Thoracic aorta (tissue), 2 donors: Measurements from ENCODE around the gene C9orf50. TPM values are rescaled to one million over a fixed set of nuclear protein-coding genes. Genes with fewer than 3 reads are reported as not detected.
A peak's percentile ranks its signal among the peaks of the same experiment; 100 is the strongest.

Experiments
- ATAC-seq: fragments of 150-250 bp; one replicate; pipeline ENCODE4 v1.8.0; 2017; ENCODE audit warnings: low read depth; ENCODE audit not compliant: insufficient number of reproducible peaks, low FRiP score
- DNase-seq: peaks from one replicate; pipeline ENCODE4 v3.0.0-alpha.2; 2020; ENCODE audit warnings: low spot score
- H3K27ac ChIP-seq, 2 donors: fragments of 200-600 bp; sonication (generic); 1 replicate in 1 of 2; 2 replicates in 1 of 2; pipeline ENCODE4 v1.5.1; 2016; ENCODE audit warnings: mild to moderate bottlenecking in 2 of 2, moderate library complexity in 2 of 2
- H3K27me3 ChIP-seq: fragments of 200-600 bp; sonication (generic); replicated peaks from 2 replicates; pipeline ENCODE4 v1.6.0; 2016; ENCODE audit warnings: mild to moderate bottlenecking; ENCODE audit not compliant: insufficient read depth
- H3K36me3 ChIP-seq: fragments of 200-600 bp; sonication (generic); one replicate; pipeline ENCODE4 v1.5.1; 2016
- H3K4me1 ChIP-seq, 2 donors: fragments of 200-600 bp; sonication (generic); 1 replicate in 1 of 2; 2 replicates in 1 of 2; pipeline versions ENCODE4 v1.5.1 to v1.6.0; 2016; ENCODE audit warnings: low read depth in 2 of 2, mild to moderate bottlenecking in 1 of 2; ENCODE audit not compliant: control insufficient read depth in 1 of 2
- H3K4me3 ChIP-seq: fragments of 200-600 bp; sonication (generic); 2 replicates; pipeline ENCODE4 v1.5.1; 2016; ENCODE audit warnings: mild to moderate bottlenecking
- H3K9me3 ChIP-seq: fragments of 200-600 bp; sonication (generic); 2 replicates; pipeline ENCODE4 v1.5.1; 2016
- total RNA-seq, 2 donors: library from RNA; depleted of rRNA; stranded (reverse); fragments of >200 nt; gene quantifications; one replicate each; pipeline versions ENCODE4 v1.1.0 to v1.2.3, GENCODE V29; 2016
- TF ChIP-seq, protein P1 (sequence below): fragments of 200-600 bp; sonication (generic); IDR thresholded peaks from one replicate; pipeline ENCODE4 v1.5.1; 2019; ENCODE audit warnings: antibody characterized with exemption

The C9orf50 gene
- total RNA-seq, 2 donors from 2014 or later: not detected

DNA sequence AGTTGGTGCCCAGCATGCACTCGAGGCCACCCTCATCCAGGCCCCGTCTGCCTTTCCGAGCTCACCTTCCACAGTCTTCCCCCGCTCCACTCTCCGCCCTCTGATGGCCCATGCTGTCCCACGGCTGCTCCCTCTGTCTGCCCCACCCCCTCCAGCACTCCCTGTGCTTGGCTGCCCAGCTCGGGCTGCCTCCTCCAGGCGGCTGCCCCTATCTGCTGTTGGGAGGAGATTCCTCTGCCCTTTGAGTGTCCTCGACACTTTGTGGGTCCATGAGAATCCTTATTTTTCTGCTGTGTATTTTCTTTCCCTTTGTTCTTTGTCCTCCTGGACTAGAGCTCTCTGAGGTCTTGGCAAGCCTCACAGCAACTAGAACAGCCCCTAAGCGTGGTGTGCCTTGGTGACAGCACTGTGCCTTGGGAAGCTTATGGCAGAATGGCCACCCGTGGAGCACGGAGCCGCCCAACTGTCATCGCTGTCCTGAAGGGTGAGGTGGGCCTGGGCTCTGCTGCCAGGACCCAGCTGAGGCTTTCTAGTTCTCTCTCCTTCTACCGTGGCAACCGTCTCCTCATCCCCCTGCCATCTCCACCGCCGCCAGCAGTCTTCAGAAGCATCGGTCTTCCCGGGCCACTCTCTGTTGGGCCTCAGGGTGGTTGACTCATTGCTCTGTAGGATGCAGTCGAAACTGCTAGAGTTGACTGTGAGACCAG lies 10.2 kb upstream of the C9orf50 start:
- Histone ChIP-seq H3K27me3 (no peaks in the 10 kb centered on the region), H3K4me3 (no peak overlapping the region), H3K4me1 (peaks cover 13 to 46% of the 10 kb centered on the region in 2 donors), H3K27ac (no peak overlapping the region), H3K9me3 (no peaks in the 10 kb centered on the region), H3K36me3 (peaks cover 27% of the 10 kb centered on the region)
- TF ChIP-seq, protein P1, sequence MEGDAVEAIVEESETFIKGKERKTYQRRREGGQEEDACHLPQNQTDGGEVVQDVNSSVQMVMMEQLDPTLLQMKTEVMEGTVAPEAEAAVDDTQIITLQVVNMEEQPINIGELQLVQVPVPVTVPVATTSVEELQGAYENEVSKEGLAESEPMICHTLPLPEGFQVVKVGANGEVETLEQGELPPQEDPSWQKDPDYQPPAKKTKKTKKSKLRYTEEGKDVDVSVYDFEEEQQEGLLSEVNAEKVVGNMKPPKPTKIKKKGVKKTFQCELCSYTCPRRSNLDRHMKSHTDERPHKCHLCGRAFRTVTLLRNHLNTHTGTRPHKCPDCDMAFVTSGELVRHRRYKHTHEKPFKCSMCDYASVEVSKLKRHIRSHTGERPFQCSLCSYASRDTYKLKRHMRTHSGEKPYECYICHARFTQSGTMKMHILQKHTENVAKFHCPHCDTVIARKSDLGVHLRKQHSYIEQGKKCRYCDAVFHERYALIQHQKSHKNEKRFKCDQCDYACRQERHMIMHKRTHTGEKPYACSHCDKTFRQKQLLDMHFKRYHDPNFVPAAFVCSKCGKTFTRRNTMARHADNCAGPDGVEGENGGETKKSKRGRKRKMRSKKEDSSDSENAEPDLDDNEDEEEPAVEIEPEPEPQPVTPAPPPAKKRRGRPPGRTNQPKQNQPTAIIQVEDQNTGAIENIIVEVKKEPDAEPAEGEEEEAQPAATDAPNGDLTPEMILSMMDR: no peak
- DNase-seq (no peak), ATAC-seq (no peak)

DNA sequence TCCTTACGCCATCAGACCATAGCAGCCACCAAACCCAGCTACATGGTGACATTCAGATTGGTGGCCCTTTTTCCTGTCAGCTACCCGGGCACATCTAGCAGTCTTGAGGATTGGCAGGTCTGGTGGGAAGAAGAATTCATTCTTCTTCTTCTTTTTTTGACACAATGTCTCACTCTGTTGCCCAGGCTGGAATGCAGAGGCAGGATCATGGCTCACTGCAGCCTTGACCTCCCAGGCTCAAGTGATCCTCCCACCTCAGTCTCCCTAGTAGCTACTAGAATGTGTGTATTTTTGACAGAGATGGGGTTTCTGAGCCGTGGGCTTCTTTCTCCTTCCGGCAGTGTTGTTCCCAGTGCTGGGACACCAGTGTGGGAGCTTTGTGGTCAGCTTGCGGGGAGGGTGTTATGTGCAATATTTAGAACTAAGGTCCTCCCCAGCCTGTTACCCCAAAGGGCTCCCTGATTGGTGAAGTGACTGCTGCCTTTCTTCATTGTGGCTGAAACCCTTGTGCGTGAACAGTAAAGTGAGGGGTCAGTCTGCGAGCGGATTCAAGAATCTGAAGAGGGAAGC lies 8.4 kb upstream of the C9orf50 start:
- TF ChIP-seq, protein P1: no peak
- peaks cover 13 to 60% of the 10 kb centered on the region in 2 donors for H3K4me1 ChIP-seq

DNA sequence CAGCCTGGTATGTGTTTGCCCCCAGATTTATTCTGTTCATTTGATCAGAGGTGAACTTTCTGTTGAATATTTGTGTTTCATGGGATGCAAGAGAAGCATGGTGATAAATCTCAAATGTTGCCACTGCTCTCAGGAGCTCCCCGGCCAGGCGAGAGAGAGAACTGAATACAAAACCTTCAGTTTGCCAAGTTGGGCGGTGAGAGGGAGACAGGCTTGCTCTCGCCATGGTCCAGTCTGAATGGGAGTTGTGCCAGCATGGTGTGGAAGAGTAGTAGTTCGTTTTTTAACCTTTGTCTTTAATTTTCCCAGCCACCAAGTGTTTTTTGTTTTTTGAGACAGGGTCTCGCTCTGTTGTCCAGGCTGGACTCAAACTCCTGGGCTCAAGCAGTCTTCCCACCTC lies 7.8 kb upstream of the C9orf50 start:
- Histone ChIP-seq H3K27me3 (no peaks in the 10 kb centered on the region), H3K4me3 (no peak overlapping the region), H3K4me1 (peaks cover 13 to 60% of the 10 kb centered on the region in 2 donors), H3K27ac (no peak overlapping the region), H3K36me3 (peaks cover 6% of the 10 kb centered on the region), H3K9me3 (no peaks in the 10 kb centered on the region)
- ATAC-seq (no peak), DNase-seq (no peak)
- TF ChIP-seq, protein P1: no peak

More for the DNA sequence above, 8.4 kb upstream of the C9orf50 start:
- Histone ChIP-seq H3K27me3 (no peaks in the 10 kb centered on the region), H3K9me3 (no peaks in the 10 kb centered on the region), H3K4me3 (no peak overlapping the region), H3K27ac (no peak overlapping the region), H3K36me3 (peaks cover 11% of the 10 kb centered on the region)
- ATAC-seq: no peak
- DNase-seq: no peak

DNA sequence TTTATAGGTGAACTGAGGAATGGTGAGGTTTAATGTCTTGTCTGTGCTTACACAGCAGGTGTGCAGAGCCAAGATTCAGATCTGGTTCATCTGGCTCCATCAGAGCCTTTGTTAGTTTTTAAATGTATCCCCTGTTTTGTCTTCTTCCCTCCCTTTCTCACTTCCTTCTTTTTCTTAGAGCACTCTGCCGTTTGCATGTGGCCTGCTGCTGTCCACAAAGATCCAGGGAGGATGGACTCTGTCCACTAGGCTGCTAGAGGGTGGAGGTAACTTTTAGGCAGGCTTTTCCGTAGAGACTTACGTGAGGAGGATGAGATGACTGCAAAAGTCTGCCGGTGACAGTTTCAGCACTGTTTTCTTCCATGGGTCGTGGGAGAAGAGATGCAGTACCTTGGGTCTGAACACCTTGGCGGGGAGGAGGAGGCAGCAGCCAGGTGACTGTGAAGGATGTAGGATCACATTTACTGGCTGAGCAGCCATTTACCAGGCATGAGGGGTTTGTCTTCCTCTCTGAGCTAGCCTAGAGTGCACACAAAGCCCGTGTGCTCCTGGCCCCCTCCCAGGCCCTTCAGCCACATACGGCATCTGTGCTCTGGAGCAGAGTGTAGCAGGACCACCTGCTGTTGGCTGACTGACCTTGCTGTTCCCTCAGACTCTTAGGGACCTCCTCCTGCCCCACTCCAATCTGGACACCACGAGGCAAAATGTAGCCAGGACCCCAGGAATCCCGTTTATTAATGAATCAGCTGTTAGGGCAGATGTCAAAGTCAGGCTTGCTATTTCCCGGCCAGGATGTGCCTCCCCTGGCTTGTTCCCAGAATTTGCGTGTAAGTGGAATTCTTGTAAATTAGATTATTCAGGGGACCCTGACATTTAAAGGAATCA lies 6.9 kb upstream of the C9orf50 start:
- H3K27me3 ChIP-seq: no peaks in the 10 kb centered on the region
- DNase-seq (no peak), ATAC-seq (no peak)
- peaks cover 13 to 60% of the 10 kb centered on the region in 2 donors for H3K4me1 ChIP-seq
- H3K9me3 ChIP-seq: no peaks in the 10 kb centered on the region
- TF ChIP-seq, protein P1: no peak
- no peaks in the 10 kb centered on the region for H3K36me3 ChIP-seq
- peak overlapping the region; percentile 90 for H3K4me3 ChIP-seq
- H3K27ac ChIP-seq: peak overlapping the region in 1 of 2 donors; percentile 84
